PC-9 (cell line): ENCODE results near the gene MORC1. TPM values are rescaled to one million over a fixed set of nuclear protein-coding genes. Genes with fewer than 3 reads are reported as not detected.

Experiments used
- BruUV-seq: library from RNA; stranded (reverse); fragments of 400-500 nt; replicated peaks from 2 replicates; lab custom pipeline; 2021; lab: Mats Ljungman, UMichigan
- CTCF ChIA-PET: fragments of 300-600 bp; sonication (Branson Sonifier 250); formaldehyde crosslinking; loops from one replicate; lab custom pipeline; 2022; ENCODE audit warnings: antibody characterized with exemption; lab: Charles Lee
- POLR2A ChIA-PET: fragments of 300-600 bp; sonication (Branson Sonifier 250); formaldehyde crosslinking; loops from one replicate; lab custom pipeline; 2022; ENCODE audit warnings: antibody characterized with exemption; ENCODE audit not compliant: unreplicated experiment; lab: Charles Lee
- DNase-seq, 2 experiments: peaks; one replicate each; pipeline versions ENCODE4 v3.0.0 to v3.0.0-alpha.2; 2015 to 2022; ENCODE audit warnings: mixed read lengths in 1 of 2
- H2AFZ ChIP-seq: fragments of 200-600 bp; sonication (generic); 2 replicates; pipeline ENCODE4 v1.8.1; 2017; ENCODE audit warnings: antibody characterized with exemption
- H3F3A ChIP-seq: fragments of 200-600 bp; sonication (generic); 2 replicates; pipeline ENCODE4 v1.8.1; 2017; ENCODE audit warnings: antibody characterized with exemption, mild to moderate bottlenecking, low read depth; ENCODE audit not compliant: insufficient read depth
- H3K27ac ChIP-seq: fragments of 200-600 bp; sonication (generic); 2 replicates; pipeline ENCODE4 v1.6.1; 2016; ENCODE audit warnings: mixed run types
- H3K27me3 ChIP-seq: fragments of 200-600 bp; sonication (generic); 2 replicates; pipeline ENCODE4 v1.6.1; 2016; ENCODE audit warnings: low read depth, mixed run types; ENCODE audit not compliant: insufficient read depth
- H3K36me3 ChIP-seq: fragments of 200-600 bp; sonication (generic); 2 replicates; pipeline ENCODE4 v1.6.1; 2016; ENCODE audit warnings: low read depth, mixed run types
- H3K4me1 ChIP-seq: fragments of 200-600 bp; sonication (generic); replicated peaks from 2 replicates; pipeline ENCODE4 v1.6.1; 2016; ENCODE audit warnings: mixed run types; ENCODE audit not compliant: insufficient read depth
- H3K4me2 ChIP-seq: fragments of 200-600 bp; sonication (generic); 2 replicates; pipeline ENCODE4 v1.6.1; 2017; ENCODE audit warnings: mixed run types
- H3K4me3 ChIP-seq: fragments of 200-600 bp; sonication (generic); 2 replicates; pipeline ENCODE4 v1.6.1; 2016; ENCODE audit warnings: mixed run types
- H3K79me2 ChIP-seq: fragments of 200-600 bp; sonication (generic); 2 replicates; pipeline ENCODE4 v1.6.1; 2017; ENCODE audit warnings: low read depth, mixed run types
- H3K9me2 ChIP-seq: fragments of 200-600 bp; sonication (generic); 2 replicates; pipeline ENCODE4 v1.8.1; 2017; ENCODE audit warnings: mild to moderate bottlenecking; ENCODE audit not compliant: insufficient read depth
- H3K9me3 ChIP-seq: fragments of 200-600 bp; sonication (generic); 2 replicates; pipeline ENCODE4 v1.8.1; 2016; ENCODE audit warnings: low read depth; ENCODE audit not compliant: insufficient read depth
- H4K20me1 ChIP-seq: fragments of 200-600 bp; sonication (generic); 2 replicates; pipeline ENCODE4 v1.8.1; 2017; ENCODE audit not compliant: insufficient read depth
- EZH2 ChIP-seq: fragments of 200-600 bp; sonication (generic); IDR thresholded peaks from 2 replicates; pipeline ENCODE4 v1.8.0; 2017; ENCODE audit warnings: antibody characterized with exemption, low read depth
- intact Hi-C: fragments of 100-400 bp; cut with micrococcal nuclease; formaldehyde crosslinking; loops from one replicate; pipeline ENCODE4 v1.10.0; 2022; ENCODE audit not compliant: unreplicated experiment
- total RNA-seq: library from RNA; stranded (reverse); gene quantifications from 2 replicates; pipeline ENCODE4 v1.2.3, GENCODE V29; 2021
- TF ChIP-seq, protein P1 (sequence below): fragments of 200-600 bp; sonication (generic); conservative IDR thresholded peaks from 2 replicates; pipeline ENCODE4 v1.6.1; 2017; ENCODE audit warnings: mixed run types, antibody characterized with exemption, mild to moderate bottlenecking, moderate library complexity

MORC1 gene
- total RNA-seq, 1 experiment from 2014 or later: not detected

DNA sequence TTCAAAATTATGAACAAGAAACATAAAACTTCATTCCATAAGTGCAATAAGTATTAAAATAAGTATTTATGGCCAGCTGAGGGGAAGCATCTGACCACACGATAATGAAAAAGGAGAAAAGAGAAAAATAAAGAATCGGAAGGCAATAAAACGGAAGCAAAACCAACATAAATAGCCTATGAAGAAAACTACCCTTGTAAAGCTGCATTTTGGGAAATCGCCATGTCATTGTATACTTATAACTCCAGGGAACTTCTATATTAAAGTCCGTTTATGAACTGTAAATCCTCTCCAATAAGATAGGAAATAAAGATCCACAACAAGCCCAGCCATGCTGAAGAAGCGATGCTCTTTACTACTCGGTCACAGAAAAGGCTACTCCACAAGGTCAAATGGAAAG, 47.7 kb downstream of the MORC1 start:
- no peak overlapping the region for H2AFZ ChIP-seq
- H3K4me1 ChIP-seq: no peaks in the 10 kb centered on the region
- H3K9me3 ChIP-seq: no peaks in the 10 kb centered on the region
- no peaks in the 10 kb centered on the region for H3F3A ChIP-seq
- TF ChIP-seq, protein P1, sequence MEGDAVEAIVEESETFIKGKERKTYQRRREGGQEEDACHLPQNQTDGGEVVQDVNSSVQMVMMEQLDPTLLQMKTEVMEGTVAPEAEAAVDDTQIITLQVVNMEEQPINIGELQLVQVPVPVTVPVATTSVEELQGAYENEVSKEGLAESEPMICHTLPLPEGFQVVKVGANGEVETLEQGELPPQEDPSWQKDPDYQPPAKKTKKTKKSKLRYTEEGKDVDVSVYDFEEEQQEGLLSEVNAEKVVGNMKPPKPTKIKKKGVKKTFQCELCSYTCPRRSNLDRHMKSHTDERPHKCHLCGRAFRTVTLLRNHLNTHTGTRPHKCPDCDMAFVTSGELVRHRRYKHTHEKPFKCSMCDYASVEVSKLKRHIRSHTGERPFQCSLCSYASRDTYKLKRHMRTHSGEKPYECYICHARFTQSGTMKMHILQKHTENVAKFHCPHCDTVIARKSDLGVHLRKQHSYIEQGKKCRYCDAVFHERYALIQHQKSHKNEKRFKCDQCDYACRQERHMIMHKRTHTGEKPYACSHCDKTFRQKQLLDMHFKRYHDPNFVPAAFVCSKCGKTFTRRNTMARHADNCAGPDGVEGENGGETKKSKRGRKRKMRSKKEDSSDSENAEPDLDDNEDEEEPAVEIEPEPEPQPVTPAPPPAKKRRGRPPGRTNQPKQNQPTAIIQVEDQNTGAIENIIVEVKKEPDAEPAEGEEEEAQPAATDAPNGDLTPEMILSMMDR: no peak
- no peak for TF ChIP-seq EZH2
- H3K4me2 ChIP-seq: no peak overlapping the region
- ChIA-PET POLR2A (no interaction called here), CTCF (no interaction called here)
- no peak overlapping the region for H3K4me3 ChIP-seq
- H3K9me2 ChIP-seq: no peaks in the 10 kb centered on the region
- H4K20me1 ChIP-seq: no peaks in the 10 kb centered on the region
- DNase-seq: peak in 1 of 2 experiments; percentile 10
- no TSS peak for BruUV-seq
- no peaks in the 10 kb centered on the region for H3K27me3 ChIP-seq
- H3K36me3 ChIP-seq: no peaks in the 10 kb centered on the region
- no peak overlapping the region for H3K27ac ChIP-seq
- no peaks in the 10 kb centered on the region for H3K79me2 ChIP-seq
- intact Hi-C loops: no loop called here

DNA sequence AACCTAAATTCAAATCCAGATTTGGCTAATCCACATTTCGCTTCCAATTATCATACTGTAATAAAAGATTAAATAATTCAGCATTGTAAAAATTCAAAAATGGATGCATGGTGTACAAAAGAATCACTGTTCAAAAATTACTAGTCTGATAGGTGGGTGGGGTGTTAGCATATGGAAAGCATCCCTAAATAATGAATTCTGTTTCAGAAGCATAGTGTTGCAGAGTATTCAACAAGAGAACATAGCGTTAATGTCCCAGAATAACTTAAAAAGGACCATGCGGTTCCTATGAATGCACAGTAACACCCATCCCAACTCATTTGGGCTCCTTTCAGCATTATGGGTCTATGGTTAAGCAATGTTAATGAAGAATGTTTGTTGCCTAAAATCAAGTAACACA, 51.1 kb downstream of the MORC1 start:
- Histone ChIP-seq H3K4me3 (no peak overlapping the region), H3F3A (no peaks in the 10 kb centered on the region), H3K79me2 (no peaks in the 10 kb centered on the region), H4K20me1 (no peaks in the 10 kb centered on the region), H3K36me3 (no peaks in the 10 kb centered on the region), H3K4me2 (no peak overlapping the region), H3K27ac (no peak overlapping the region), H3K9me2 (no peaks in the 10 kb centered on the region), H3K4me1 (no peaks in the 10 kb centered on the region), H2AFZ (peak overlapping the region; percentile 10; the same call in 1 of the 2 replicates), H3K27me3 (no peaks in the 10 kb centered on the region), H3K9me3 (no peaks in the 10 kb centered on the region)
- DNase-seq: peak in 1 of 2 experiments; percentile 13
- ChIA-PET POLR2A (no interaction called here), CTCF (no interaction called here)
- no peak for TF ChIP-seq EZH2
- TF ChIP-seq, protein P1: no peak
- BruUV-seq: no TSS peak
- intact Hi-C loops: no loop called here

DNA sequence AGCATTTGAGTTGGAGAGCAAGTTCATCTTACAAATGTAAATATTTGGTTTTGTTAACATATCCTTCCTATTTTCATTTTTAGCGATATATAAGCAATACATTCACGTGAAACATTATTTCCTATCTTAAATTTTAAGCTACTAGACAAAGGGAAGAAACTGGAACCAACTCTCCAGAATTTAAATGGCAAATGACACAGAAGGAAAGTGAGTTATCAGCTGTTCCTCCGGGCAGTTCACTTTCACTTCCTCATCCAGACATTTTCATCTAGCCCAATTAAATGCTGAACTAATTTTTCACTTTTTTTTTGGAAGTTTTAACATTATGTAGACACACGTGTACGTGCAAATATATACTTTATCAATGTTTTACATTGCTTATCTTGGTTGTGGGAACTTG, 58.7 kb downstream of the MORC1 start:
- Histone ChIP-seq H3K36me3 (no peaks in the 10 kb centered on the region), H2AFZ (no peak overlapping the region), H3F3A (no peaks in the 10 kb centered on the region), H3K9me3 (no peaks in the 10 kb centered on the region), H3K4me3 (no peak overlapping the region), H3K27me3 (peaks cover 4% of the 10 kb centered on the region; the same call in 1 of the 2 replicates), H3K79me2 (no peaks in the 10 kb centered on the region), H3K27ac (no peak overlapping the region), H3K4me1 (no peaks in the 10 kb centered on the region), H3K9me2 (no peaks in the 10 kb centered on the region), H4K20me1 (no peaks in the 10 kb centered on the region), H3K4me2 (peak overlapping the region; percentile 6; the same call in 1 of the 2 replicates)
- intact Hi-C loops: loop anchor here (10.0 kb wide), 1 partner anchor 166 kb away; no protein-coding TSS in a partner anchor
- CTCF ChIA-PET: no interaction called here
- TF ChIP-seq EZH2: no peak
- TF ChIP-seq, protein P1: no peak
- BruUV-seq: no TSS peak
- POLR2A ChIA-PET: no interaction called here
- no peak for DNase-seq
